GM06990 (cell line): ENCODE measurements around the gene RICTOR.

Experiments
- DNase-seq: peaks from one replicate; pipeline ENCODE4 v3.0.0-alpha.2; 2011; ENCODE audit not compliant: insufficient read length; ENCODE audit errors: extremely low read depth
- H3K27me3 ChIP-seq: replicated peaks from 2 replicates; pipeline ENCODE4 v1.6.0; 2011; ENCODE audit warnings: low read length; ENCODE audit not compliant: control insufficient read depth, insufficient read depth
- H3K36me3 ChIP-seq: 2 replicates; pipeline ENCODE4 v1.5.1; 2011; ENCODE audit warnings: low read length; ENCODE audit not compliant: control insufficient read depth, insufficient read depth
- H3K4me3 ChIP-seq: replicated peaks from 2 replicates; pipeline ENCODE4 v1.5.1; 2011; ENCODE audit warnings: low read depth, mild to moderate bottlenecking, control low read depth, low read length
- CTCF ChIP-seq: IDR thresholded peaks from 2 replicates; pipeline ENCODE4 v1.5.1; 2011; ENCODE audit warnings: low read length, control low read depth, mild to moderate bottlenecking, inconsistent platforms; ENCODE audit not compliant: insufficient read depth, poor library complexity, severe bottlenecking

The RICTOR gene

DNA sequence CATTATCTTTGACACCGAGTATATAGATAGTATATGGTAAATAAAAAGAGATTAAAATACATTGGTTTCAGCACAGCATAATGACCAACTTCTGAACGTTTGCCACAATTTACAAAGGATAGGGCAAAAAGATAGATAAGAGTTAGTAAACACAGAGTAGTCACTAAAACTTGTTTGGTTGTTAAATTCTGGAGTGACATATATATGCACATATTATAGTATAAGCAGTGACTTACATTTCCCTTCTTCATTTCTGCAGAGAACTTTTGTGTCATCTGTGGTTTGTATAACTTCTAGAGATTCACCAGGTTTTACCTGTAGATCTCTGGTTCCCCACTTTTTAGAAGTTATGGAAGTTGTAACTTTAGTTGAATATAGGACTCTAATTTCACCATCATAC is 44.4 kb upstream of the RICTOR start:
- Histone ChIP-seq H3K27me3 (no peaks in the 10 kb centered on the region), H3K36me3 (no peaks in the 10 kb centered on the region), H3K4me3 (no peak overlapping the region)
- DNase-seq: no peak
- no peak for TF ChIP-seq CTCF

GRCh38 chr5:39117401-39117800 is 43.2 kb upstream of the RICTOR start:
- H3K4me3 ChIP-seq: no peak overlapping the region
- H3K36me3 ChIP-seq: no peaks in the 10 kb centered on the region
- no peak for DNase-seq
- no peaks in the 10 kb centered on the region for H3K27me3 ChIP-seq
- TF ChIP-seq CTCF: no peak

- TF ChIP-seq CTCF: no peak
- no peaks in the 10 kb centered on the region for H3K27me3 ChIP-seq
- DNase-seq: no peak
- H3K4me3 ChIP-seq: no peak overlapping the region
- H3K36me3 ChIP-seq: no peaks in the 10 kb centered on the region
These were observed 42.4 kb upstream of the RICTOR start for GRCh38 chr5:39116344-39117170.

GRCh38 chr5:39115644-39116343 is 41.6 kb upstream of the RICTOR start:
- H3K36me3 ChIP-seq: no peaks in the 10 kb centered on the region
- no peak for TF ChIP-seq CTCF
- H3K4me3 ChIP-seq: no peak overlapping the region
- no peaks in the 10 kb centered on the region for H3K27me3 ChIP-seq
- DNase-seq: no peak

GRCh38 chr5:39114155-39114554 is 40.0 kb upstream of the RICTOR start:
- no peaks in the 10 kb centered on the region for H3K27me3 ChIP-seq

More at GRCh38 chr5:39114155-39114554, 40.0 kb upstream of the RICTOR start:
- Histone ChIP-seq H3K36me3 (no peaks in the 10 kb centered on the region), H3K4me3 (no peak overlapping the region)
- TF ChIP-seq CTCF: no peak
- no peak for DNase-seq
